H1 (cell line): ENCODE measurements around the gene WDR1. TPM values are rescaled to one million over a fixed set of nuclear protein-coding genes. Genes with fewer than 3 reads are reported as not detected.
A peak's percentile ranks its signal among the peaks of the same experiment; 100 is the strongest.

ENCODE experiments used
- CTCF ChIA-PET: fragments of 300-600 bp; sonication (Branson Sonifier 250); formaldehyde crosslinking; loops from one replicate; lab custom pipeline; 2021; ENCODE audit not compliant: partially characterized antibody; lab: Charles Lee
- POLR2A ChIA-PET: fragments of 300-600 bp; sonication (Branson Sonifier 250); formaldehyde crosslinking; loops from one replicate; lab custom pipeline; 2021; ENCODE audit warnings: inconsistent platforms; ENCODE audit not compliant: partially characterized antibody; lab: Charles Lee
- DNase-seq, 2 experiments: peaks; one replicate each; pipeline versions ENCODE4 v3.0.0 to v3.0.0-alpha.2; 2010 to 2022; ENCODE audit warnings: low spot score in 2 of 2, low read depth in 1 of 2, mixed read lengths in 1 of 2
- FAIRE-seq: peaks from 2 replicates; lab custom pipeline; 2011; peaks lifted over from hg19 to GRCh38; lab: Jason Lieb, UNC
- H2AFZ ChIP-seq: 2 replicates; pipeline ENCODE4 v1.8.1; 2012; ENCODE audit warnings: low read length, inconsistent platforms
- H2AK5ac ChIP-seq: 2 replicates; pipeline ENCODE4 v1.6.1; 2013; ENCODE audit warnings: low read depth, low read length
- H2BK120ac ChIP-seq: replicated peaks from 2 replicates; pipeline ENCODE3; 2013; ENCODE audit warnings: low read depth, low read length, inconsistent platforms
- H2BK12ac ChIP-seq: 2 replicates; pipeline ENCODE4 v1.6.1; 2013; ENCODE audit warnings: low read depth, low read length
- H2BK15ac ChIP-seq: 2 replicates; pipeline ENCODE4 v1.6.1; 2013; ENCODE audit warnings: low read length
- H2BK20ac ChIP-seq: 2 replicates; pipeline ENCODE4 v1.6.1; 2013; ENCODE audit warnings: low read length
- H2BK5ac ChIP-seq: 2 replicates; pipeline ENCODE4 v1.6.1; 2013; ENCODE audit warnings: low read depth, low read length
- H3K14ac ChIP-seq: 2 replicates; pipeline ENCODE4 v1.6.1; 2013; ENCODE audit warnings: inconsistent platforms; ENCODE audit not compliant: insufficient read length
- H3K18ac ChIP-seq: 2 replicates; pipeline ENCODE4 v1.6.1; 2013; ENCODE audit warnings: low read length; ENCODE audit errors: extremely low read depth
- H3K23ac ChIP-seq: 2 replicates; pipeline ENCODE4 v1.6.1; 2013; ENCODE audit warnings: inconsistent platforms; ENCODE audit not compliant: insufficient read length
- H3K23me2 ChIP-seq: 2 replicates; pipeline ENCODE4 v1.6.1; 2013; ENCODE audit warnings: low read depth, low read length
- H3K27ac ChIP-seq: 2 replicates; pipeline ENCODE4 v1.6.1; 2011; ENCODE audit warnings: low read depth, low read length, inconsistent platforms
- H3K27me3 ChIP-seq, 4 experiments: replicated peaks in 1 of 4; 1 replicate in 1 of 4; 2 replicates in 3 of 4; pipeline versions ENCODE4 v1.6.1 to v1.8.1; 2011 to 2013; ENCODE audit warnings: low read length in 3 of 4, mild to moderate bottlenecking in 3 of 4, inconsistent platforms in 2 of 4, mixed read lengths in 2 of 4, moderate library complexity in 1 of 4; ENCODE audit not compliant: control insufficient read depth in 3 of 4, insufficient read depth in 3 of 4; ENCODE audit errors: extremely low read depth in 1 of 4
- H3K36me3 ChIP-seq, 4 experiments: 2 replicates each; pipeline versions ENCODE4 v1.6.1 to v1.8.1; 2011 to 2013; ENCODE audit warnings: mild to moderate bottlenecking in 4 of 4, low read length in 3 of 4, moderate library complexity in 2 of 4, control low read depth in 1 of 4, inconsistent platforms in 1 of 4; ENCODE audit not compliant: insufficient read depth in 4 of 4, control insufficient read depth in 2 of 4
- H3K4ac ChIP-seq: replicated peaks from 2 replicates; pipeline ENCODE3; 2013; ENCODE audit warnings: low read length, low read depth, mixed read lengths, inconsistent platforms; ENCODE audit not compliant: insufficient read length
- H3K4me1 ChIP-seq, 4 experiments: replicated peaks in 1 of 4; 1 replicate in 1 of 4; 2 replicates in 3 of 4; pipeline versions ENCODE4 v1.6.1 to v1.8.1; 2011 to 2013; ENCODE audit warnings: low read length in 3 of 4, inconsistent platforms in 2 of 4, mixed read lengths in 1 of 4; ENCODE audit not compliant: insufficient read depth in 4 of 4, control insufficient read depth in 3 of 4
- H3K4me2 ChIP-seq, 2 experiments: 2 replicates each; pipeline versions ENCODE4 v1.6.1 to v1.8.1; 2011 to 2013; ENCODE audit warnings: low read depth in 2 of 2, low read length in 2 of 2, control low read depth in 1 of 2, inconsistent platforms in 1 of 2, mild to moderate bottlenecking in 1 of 2; ENCODE audit not compliant: insufficient read depth in 1 of 2
- H3K4me3 ChIP-seq, 4 experiments: fragments of 200-600, 300-600 bp in 1 of 4; sonication (generic), shearing (Covaris generic), sonication (Bioruptor Twin) in 1 of 4; 2 replicates each; pipeline versions ENCODE4 v1.5.1 to v1.8.1; 2011 to 2016; ENCODE audit warnings: low read length in 4 of 4, low read depth in 3 of 4, control low read depth in 2 of 4, inconsistent platforms in 2 of 4, mild to moderate bottlenecking in 2 of 4, mixed read lengths in 1 of 4, moderate library complexity in 1 of 4; ENCODE audit not compliant: insufficient read depth in 2 of 4; ENCODE audit errors: extremely low read depth in 1 of 4
- H3K56ac ChIP-seq: replicated peaks from 2 replicates; pipeline ENCODE3; 2013; ENCODE audit warnings: low read depth, mild to moderate bottlenecking, mixed read lengths, low read length, inconsistent platforms; ENCODE audit not compliant: insufficient read length
- H3K79me1 ChIP-seq: 2 replicates; pipeline ENCODE4 v1.6.1; 2013; ENCODE audit warnings: low read depth, low read length, control low read depth
- H3K79me2 ChIP-seq, 2 experiments: 2 replicates each; pipeline versions ENCODE4 v1.6.1 to v1.8.1; 2012 to 2013; ENCODE audit warnings: low read length in 2 of 2, mild to moderate bottlenecking in 2 of 2, inconsistent platforms in 1 of 2; ENCODE audit not compliant: insufficient read depth in 2 of 2, control insufficient read depth in 1 of 2
- H3K9ac ChIP-seq, 4 experiments: replicated peaks in 1 of 4; 1 replicate in 1 of 4; 2 replicates in 3 of 4; pipeline versions ENCODE4 v1.6.1 to v1.8.1; 2011 to 2013; ENCODE audit warnings: low read depth in 3 of 4, low read length in 3 of 4, control low read depth in 2 of 4, mild to moderate bottlenecking in 2 of 4, moderate library complexity in 2 of 4, inconsistent platforms in 1 of 4; ENCODE audit errors: extremely low read depth in 1 of 4
- H3K9me3 ChIP-seq, 2 experiments: 2 replicates each; pipeline versions ENCODE4 v1.6.1 to v1.8.1; 2012 to 2013; ENCODE audit warnings: mild to moderate bottlenecking in 2 of 2, moderate library complexity in 2 of 2, control low read depth in 1 of 2, inconsistent platforms in 1 of 2, low read depth in 1 of 2, low read length in 1 of 2, mixed read lengths in 1 of 2; ENCODE audit not compliant: insufficient read depth in 2 of 2
- H4K20me1 ChIP-seq, 2 experiments: replicated peaks in 1 of 2; 2 replicates each; pipeline versions ENCODE3 to v1.8.1; 2011 to 2013; ENCODE audit warnings: inconsistent platforms in 2 of 2, low read length in 2 of 2, mild to moderate bottlenecking in 1 of 2; ENCODE audit not compliant: insufficient read depth in 2 of 2, control insufficient read depth in 1 of 2
- H4K5ac ChIP-seq: 2 replicates; pipeline ENCODE4 v1.6.1; 2013; ENCODE audit warnings: low read length, low read depth, mixed read lengths, inconsistent platforms; ENCODE audit not compliant: insufficient read length
- H4K8ac ChIP-seq: 2 replicates; pipeline ENCODE4 v1.8.0; 2013; ENCODE audit warnings: mild to moderate bottlenecking, moderate library complexity, low read length, inconsistent platforms; ENCODE audit not compliant: insufficient read depth; ENCODE audit errors: extremely low read depth
- H4K91ac ChIP-seq: replicated peaks from 2 replicates; pipeline ENCODE3; 2013; ENCODE audit warnings: low read length, mixed read lengths, inconsistent platforms; ENCODE audit not compliant: insufficient read length
- CBX8 ChIP-seq: fragments of 300-800, 300-1000 bp; sonication (generic); IDR thresholded peaks from 2 replicates; pipeline ENCODE4 v1.7.1; 2016; ENCODE audit warnings: low read depth, low read length, borderline replicate concordance
- EGR1 ChIP-seq: IDR thresholded peaks from 2 replicates; pipeline ENCODE4 v1.6.1; 2011; ENCODE audit warnings: low read depth, low read length, borderline replicate concordance
- GTF2F1 ChIP-seq: IDR thresholded peaks from 2 replicates; pipeline ENCODE4 v1.6.1; 2012; ENCODE audit warnings: low read depth, low read length, improper control_type of control experiment, borderline replicate concordance
- KDM1A ChIP-seq: fragments of 200-600, 300-600 bp; sonication (generic); IDR thresholded peaks from 2 replicates; pipeline ENCODE4 v1.7.1; 2016; ENCODE audit warnings: mild to moderate bottlenecking, low read length, borderline replicate concordance
- MAFK ChIP-seq: IDR thresholded peaks from 2 replicates; pipeline ENCODE4 v1.6.1; 2012; ENCODE audit warnings: low read depth, mild to moderate bottlenecking, improper control_type of control experiment, low read length
- SIX5 ChIP-seq: IDR thresholded peaks from 2 replicates; pipeline ENCODE4 v1.6.1; 2011; ENCODE audit warnings: mild to moderate bottlenecking, low read depth, low read length
- WGBS, 2 experiments: shearing (Covaris generic) in 1 of 2; methylation state at CpG; one replicate each; pipeline versions ENCODE4 v1.1.6 to v1.1.7; 2013 to 2015; ENCODE audit warnings: low lambda C conversion rate in 2 of 2, mixed read lengths in 2 of 2, inconsistent platforms in 1 of 2, low coverage in 1 of 2, missing lambda C conversion rate in 1 of 2; ENCODE audit not compliant: insufficient replicate concordance in 2 of 2, insufficient coverage in 1 of 2, insufficient read length in 1 of 2; ENCODE audit errors: extremely low coverage in 1 of 2, missing lambda C conversion rate in 1 of 2; 5-methylcytosine and 5-hydroxymethylcytosine counted together
- polyA plus RNA-seq, 7 experiments: library from polyadenylated mRNA; depleted of rRNA in 3 of 7; stranded (reverse) in 5 of 7; unstranded in 2 of 7; fragments of >200 nt in 5 of 7; fragments of 200-250 nt in 2 of 7; gene quantifications; 1 replicate in 5 of 7; 2 replicates in 1 of 7; 4 replicates in 1 of 7; pipeline versions ENCODE4 v1.2.1 to v1.2.3, GENCODE V29; 2011 to 2013; ENCODE audit warnings: missing spikeins in 2 of 7, mixed read lengths in 2 of 7
- total RNA-seq: library from RNA; stranded (reverse); fragmentation: NEBNext Ultra II Directional; extraction: Animal tissue kit (Norgen Biotek cat#: 25700); gene quantifications from 2 replicates; pipeline ENCODE4 v1.2.1, GENCODE V29; 2021
- TF ChIP-seq, protein P1 (sequence below), 3 experiments: IDR thresholded peaks; 1 replicate in 2 of 3; 2 replicates in 1 of 3; pipeline versions ENCODE4 v1.5.1 to v1.6.1; 2011; ENCODE audit warnings: low read length in 3 of 3, mild to moderate bottlenecking in 3 of 3, inconsistent platforms in 2 of 3, low read depth in 1 of 3, moderate library complexity in 1 of 3; ENCODE audit not compliant: insufficient read depth in 1 of 3; ENCODE audit errors: control extremely low read depth in 1 of 3

WDR1 gene
- total and polyA plus RNA-seq, 2 of the 8 experiments (the other 6 are each of a cell fraction or from before 2014, with no cell fraction given) = 315 to 377 TPM

- H3K9ac ChIP-seq = no peak overlapping the region
- 89% methylated on average over 17 of the region's 17 CpGs; no CpG with 5 or more reads in 1 of the 2 experiments for WGBS, 2 experiments
- no peak for DNase-seq
Observed at GRCh38 chr4:10096201-10096977, 20.2 kb downstream of the WDR1 start.

More at GRCh38 chr4:10096201-10096977, 20.2 kb downstream of the WDR1 start:
- H2AFZ ChIP-seq = no peak overlapping the region
- H3K4ac ChIP-seq = no peak overlapping the region
- no peak overlapping the region for H3K56ac ChIP-seq
- H3K23me2 ChIP-seq = no peaks in the 10 kb centered on the region; the same call in 1 of the 2 replicates
- H4K20me1 ChIP-seq = peaks cover 33 to 53% of the 10 kb centered on the region in 2 experiments
- no peak overlapping the region for H4K5ac ChIP-seq
- H2BK120ac ChIP-seq = no peak overlapping the region
- H3K4me3 ChIP-seq = no peak overlapping the region
- H3K27ac ChIP-seq = no peak overlapping the region
- no peak overlapping the region for H2BK20ac ChIP-seq
- H4K91ac ChIP-seq = no peak overlapping the region
- H3K27me3 ChIP-seq = no peaks in the 10 kb centered on the region
- H3K18ac ChIP-seq = no peak overlapping the region
- no peak for FAIRE-seq
- H3K79me1 ChIP-seq = peaks cover 38% of the 10 kb centered on the region
- H4K8ac ChIP-seq = peak overlapping the region; percentile 53; the same call in 1 of the 2 replicates
- H3K4me2 ChIP-seq = no peak overlapping the region
- H3K9me3 ChIP-seq = no peaks in the 10 kb centered on the region
- TF ChIP-seq SIX5 (no peak), CBX8 (no peak), GTF2F1 (no peak), MAFK (0 out of 2 replicates have a peak, but pooled peaks have one; percentile 39), EGR1 (no peak), KDM1A (no peak)
- TF ChIP-seq, protein P1, sequence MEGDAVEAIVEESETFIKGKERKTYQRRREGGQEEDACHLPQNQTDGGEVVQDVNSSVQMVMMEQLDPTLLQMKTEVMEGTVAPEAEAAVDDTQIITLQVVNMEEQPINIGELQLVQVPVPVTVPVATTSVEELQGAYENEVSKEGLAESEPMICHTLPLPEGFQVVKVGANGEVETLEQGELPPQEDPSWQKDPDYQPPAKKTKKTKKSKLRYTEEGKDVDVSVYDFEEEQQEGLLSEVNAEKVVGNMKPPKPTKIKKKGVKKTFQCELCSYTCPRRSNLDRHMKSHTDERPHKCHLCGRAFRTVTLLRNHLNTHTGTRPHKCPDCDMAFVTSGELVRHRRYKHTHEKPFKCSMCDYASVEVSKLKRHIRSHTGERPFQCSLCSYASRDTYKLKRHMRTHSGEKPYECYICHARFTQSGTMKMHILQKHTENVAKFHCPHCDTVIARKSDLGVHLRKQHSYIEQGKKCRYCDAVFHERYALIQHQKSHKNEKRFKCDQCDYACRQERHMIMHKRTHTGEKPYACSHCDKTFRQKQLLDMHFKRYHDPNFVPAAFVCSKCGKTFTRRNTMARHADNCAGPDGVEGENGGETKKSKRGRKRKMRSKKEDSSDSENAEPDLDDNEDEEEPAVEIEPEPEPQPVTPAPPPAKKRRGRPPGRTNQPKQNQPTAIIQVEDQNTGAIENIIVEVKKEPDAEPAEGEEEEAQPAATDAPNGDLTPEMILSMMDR (IDR thresholded peaks at IDR 0.05; ENCODE audit: control extremely low read depth in 1 of 3, insufficient read depth in 1 of 3, low read depth in 1 of 3, low read length in 3 of 3) = no peak
- H3K79me2 ChIP-seq = peaks cover 0 to 99% of the 10 kb centered on the region in 2 experiments; a peak in 2 of 4 replicates
- H2BK12ac ChIP-seq = no peak overlapping the region
- no peak overlapping the region for H3K23ac ChIP-seq
- peaks cover 0 to 16% (median 9%) of the 10 kb centered on the region in 4 experiments; a peak in 6 of 7 replicates for H3K4me1 ChIP-seq
- peaks cover 34 to 90% (median 61%) of the 10 kb centered on the region in 4 experiments for H3K36me3 ChIP-seq
- POLR2A ChIA-PET = interaction anchor here (0.6 to 14.7 kb wide), 8 partner anchors 8 to 31 kb away, joined by 3 to 197 read pairs (median 4); partner anchors contain the start of gene WDR1
- no peak overlapping the region; the same call in 1 of the 2 replicates for H2BK5ac ChIP-seq
- H2BK15ac ChIP-seq = no peak overlapping the region
- CTCF ChIA-PET = interaction anchor here (0.7 to 1.3 kb wide), 3 partner anchors 10 to 18 kb away, joined by 3 to 4 read pairs (median 3); no protein-coding TSS in a partner anchor
- no peak overlapping the region for H2AK5ac ChIP-seq
- H3K14ac ChIP-seq = no peak overlapping the region
